GM19099 (cell line): ENCODE data around the gene BBS1.
A peak's percentile ranks its signal among the peaks of the same experiment; 100 is the strongest.

ENCODE experiments used
- POLR2A ChIP-seq: IDR thresholded peaks from 3 replicates; pipeline ENCODE4 v1.6.1; 2011; ENCODE audit warnings: low read depth; ENCODE audit not compliant: insufficient read length; ENCODE audit errors: extremely low read depth

The BBS1 gene

DNA sequence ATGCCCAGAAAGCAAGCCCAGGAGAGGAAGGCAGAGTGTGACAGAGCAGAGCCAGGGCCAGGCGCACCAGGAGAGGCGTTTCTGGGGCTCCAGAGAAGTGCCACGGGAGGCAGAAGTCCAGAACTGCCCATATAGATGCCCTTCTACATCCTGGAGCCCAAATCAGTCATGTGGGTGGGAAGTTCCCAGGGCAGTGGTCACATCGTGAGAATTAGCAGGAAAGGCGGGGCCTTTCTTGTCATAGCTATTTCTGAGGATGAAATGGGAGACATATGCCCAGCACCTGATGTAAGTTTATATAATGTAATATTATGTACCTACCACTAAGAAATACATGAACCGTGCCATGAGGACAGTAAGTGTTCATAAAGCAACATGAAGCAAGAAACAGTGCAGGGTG lies 22.3 kb downstream of the BBS1 start:
- TF ChIP-seq POLR2A = no peak

- TF ChIP-seq POLR2A = no peak
These were observed 28.9 kb downstream of the BBS1 start for GRCh38 chr11:66539170-66539869.

- no peak for TF ChIP-seq POLR2A
These were observed 29.4 kb downstream of the BBS1 start for GRCh38 chr11:66539870-66540213.

GRCh38 chr11:66541892-66542291 lies 31.5 kb downstream of the BBS1 start:
- TF ChIP-seq POLR2A = no peak

DNA sequence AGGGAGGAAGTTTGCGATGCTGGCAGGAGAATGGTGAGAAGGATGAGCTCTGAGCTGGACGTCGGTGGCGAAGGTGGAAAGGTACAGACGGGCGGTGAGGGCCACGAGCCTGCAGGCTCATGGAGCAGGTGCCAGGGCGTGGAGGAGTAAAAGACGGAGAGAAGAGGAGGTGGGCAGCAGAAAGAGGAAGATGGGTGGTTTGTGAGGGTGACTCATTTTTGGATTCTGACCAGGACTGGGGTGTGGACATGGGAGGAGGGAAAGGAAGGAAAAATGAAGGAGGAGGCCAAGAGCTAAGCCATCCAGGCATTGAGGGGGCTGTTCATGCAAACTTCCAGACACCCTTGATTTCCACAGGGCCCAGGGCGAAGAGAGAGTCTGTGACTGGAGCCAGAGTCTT lies 31.9 kb downstream of the BBS1 start:
- TF ChIP-seq POLR2A = no peak

DNA sequence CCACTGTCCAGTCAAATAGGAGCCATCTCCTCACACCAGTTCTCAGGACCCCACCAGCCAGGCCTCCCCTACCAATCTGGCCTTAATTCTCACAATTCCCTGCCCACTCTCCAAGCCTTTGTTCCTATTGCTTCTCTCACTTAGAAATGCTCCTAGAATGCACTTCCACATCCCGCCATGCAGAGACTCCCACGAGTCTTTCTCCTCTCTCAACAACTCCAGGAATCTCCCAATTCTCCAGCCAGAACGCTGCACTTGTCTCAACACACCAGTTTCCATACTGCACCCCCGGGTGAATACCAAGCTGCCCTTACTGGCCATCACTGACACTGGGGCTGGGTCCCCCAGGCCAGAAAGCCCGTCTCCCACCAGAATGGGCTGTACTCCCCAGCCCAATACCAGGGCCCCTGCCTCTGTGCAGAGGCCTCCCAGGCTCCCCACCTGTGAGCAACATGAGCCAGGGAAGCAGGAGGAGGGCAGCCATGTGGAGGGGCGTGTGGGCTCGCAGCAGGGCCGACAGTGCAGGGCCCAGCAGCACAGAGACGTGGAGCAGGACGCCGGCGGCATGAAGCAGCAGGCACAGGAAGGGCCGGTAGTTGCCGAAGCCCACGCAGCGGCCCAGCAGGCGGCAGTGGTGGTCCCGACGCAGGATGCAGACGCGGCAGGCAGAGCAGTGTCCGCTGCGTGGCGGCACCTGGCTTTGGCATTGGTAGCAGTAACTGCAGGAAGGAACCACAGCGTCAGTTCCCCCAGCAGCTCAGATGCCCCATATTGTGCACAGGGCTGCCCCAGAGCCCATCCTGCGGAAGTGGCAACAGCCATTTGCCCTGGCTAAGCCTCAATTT lies 33.0 kb downstream of the BBS1 start:
- TF ChIP-seq POLR2A = peak; percentile 25

DNA sequence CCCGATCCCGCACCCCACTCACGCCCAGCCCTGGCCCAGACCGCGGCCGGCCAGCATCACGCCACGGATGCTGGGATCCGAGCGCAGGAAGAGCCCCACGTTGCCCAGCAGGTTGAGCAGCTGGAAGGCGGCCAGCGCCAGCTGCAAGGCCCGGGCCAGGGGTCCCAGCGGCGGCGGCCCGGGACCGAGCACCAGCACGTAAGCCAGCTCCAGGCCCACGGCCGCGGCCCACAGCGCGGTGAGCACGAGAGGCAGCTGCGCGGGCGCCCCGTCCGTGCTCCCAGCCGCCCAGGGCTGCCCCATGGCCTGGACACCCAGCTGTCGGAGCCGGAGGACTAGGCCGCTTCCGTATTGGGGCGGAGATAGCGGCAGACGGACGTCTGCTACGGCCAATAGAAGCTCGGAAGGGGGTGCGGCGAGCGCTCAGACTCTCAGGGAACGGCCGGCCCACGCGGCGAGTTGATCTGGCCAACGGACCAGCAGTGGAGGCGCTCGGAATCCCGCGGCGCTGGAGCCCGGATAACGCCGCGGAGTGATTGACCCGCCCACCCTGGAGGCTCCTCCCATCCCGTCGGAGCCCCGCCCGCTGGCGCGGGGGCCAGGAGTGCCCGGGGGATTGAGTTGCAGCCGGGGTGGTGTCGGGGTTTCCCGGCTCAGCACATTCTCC lies 35.4 kb downstream of the BBS1 start, which contains the start of gene ZDHHC24:
Gene ZDHHC24 (minus strand): TSS at position 348 of the 667 bp plus-strand sequence. CDS start 45 bp downstream, at position 303.
- peak; percentile 76 for TF ChIP-seq POLR2A

- TF ChIP-seq POLR2A = no peak
These were observed 36.0 kb downstream of the BBS1 start, which contains the start of gene ACTN3 for GRCh38 chr11:66546368-66546965. Gene ACTN3 (plus strand): TSS chr11:66546903. CDS start chr11:66546938, 35 bp downstream.

- TF ChIP-seq POLR2A = no peak
These were observed 36.7 kb downstream of the BBS1 start for GRCh38 chr11:66546966-66547661.

DNA sequence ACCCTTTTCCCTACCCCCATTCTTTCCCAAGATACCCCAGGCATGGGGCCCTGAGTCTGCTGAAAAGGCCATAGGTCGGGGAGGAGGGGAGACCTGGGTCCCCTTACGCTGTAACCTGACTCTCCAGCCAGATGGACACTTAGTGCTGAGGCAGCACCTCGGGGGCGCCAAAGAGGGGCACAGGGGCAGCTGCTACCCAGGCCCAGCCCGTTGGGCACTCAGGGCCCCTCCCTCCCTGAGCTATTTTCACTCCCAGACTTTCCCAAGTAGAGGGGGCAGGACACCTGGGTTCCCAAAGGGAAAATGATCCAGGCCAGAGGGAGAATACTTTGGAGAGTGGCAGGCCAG lies 37.2 kb downstream of the BBS1 start:
- no peak for TF ChIP-seq POLR2A

DNA sequence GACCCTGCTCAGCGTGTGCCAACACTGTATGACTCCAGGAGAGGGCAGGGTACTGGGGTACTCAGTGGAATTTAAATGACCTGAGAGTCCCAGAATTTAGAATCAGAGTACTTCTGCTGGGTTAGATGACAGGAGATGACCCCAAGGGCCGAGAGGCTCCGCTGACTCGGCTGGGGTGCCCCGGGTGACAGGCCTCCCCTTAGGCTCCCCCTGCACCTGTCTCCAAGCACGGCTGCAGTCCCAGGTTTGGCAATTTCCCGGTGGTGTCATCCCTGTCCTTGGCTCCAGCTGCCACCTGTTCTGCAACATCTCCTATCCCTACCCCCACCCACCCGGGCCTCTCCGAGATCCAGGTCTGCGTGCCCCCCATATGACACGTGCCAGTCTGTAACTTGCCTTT lies 37.6 kb downstream of the BBS1 start:
- no peak for TF ChIP-seq POLR2A

- TF ChIP-seq POLR2A = no peak
These were observed 38.6 kb downstream of the BBS1 start for GRCh38 chr11:66548774-66549630.

DNA sequence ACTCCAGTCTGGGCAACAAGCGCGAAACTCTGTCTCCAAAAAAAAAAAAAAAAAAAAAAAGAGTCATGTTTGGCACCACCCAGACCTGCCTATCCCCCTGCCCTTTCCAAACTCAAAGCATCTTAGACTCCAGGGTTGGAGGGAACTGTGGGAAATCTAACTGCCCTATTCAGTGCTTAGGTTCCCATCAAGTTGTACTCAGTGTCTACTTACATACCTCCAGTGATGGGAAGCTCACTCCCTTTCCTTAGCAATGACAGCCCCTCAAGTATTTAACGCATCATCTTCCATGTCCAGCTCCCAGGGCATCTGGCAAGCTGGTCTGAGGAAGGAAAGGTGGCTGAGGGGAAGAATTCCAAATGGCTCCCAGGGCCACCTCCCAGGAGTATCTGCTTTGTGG lies 39.3 kb downstream of the BBS1 start:
- no peak for TF ChIP-seq POLR2A

- no peak for TF ChIP-seq POLR2A
These were observed 40.5 kb downstream of the BBS1 start for GRCh38 chr11:66550887-66551286.

DNA sequence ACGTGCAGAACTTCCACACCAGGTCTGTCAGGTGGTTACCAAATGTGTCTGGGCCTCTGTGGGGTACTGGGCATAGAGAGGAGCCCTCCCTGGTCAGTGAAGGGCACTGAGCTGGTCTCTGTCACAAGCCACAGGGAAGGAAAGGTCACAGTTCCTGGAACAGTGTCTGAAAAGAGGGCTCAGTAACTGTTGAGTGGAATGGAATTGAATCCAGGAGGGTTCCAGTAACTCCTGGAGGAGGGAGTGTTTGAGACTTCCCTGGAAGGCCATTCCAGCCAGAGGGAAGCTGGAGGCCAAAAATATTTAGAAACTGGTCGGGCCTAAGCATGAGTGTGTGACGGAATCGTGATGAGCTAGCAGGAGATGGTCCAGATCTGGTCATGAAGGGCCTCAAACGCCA lies 44.2 kb downstream of the BBS1 start:
- no peak for TF ChIP-seq POLR2A

DNA sequence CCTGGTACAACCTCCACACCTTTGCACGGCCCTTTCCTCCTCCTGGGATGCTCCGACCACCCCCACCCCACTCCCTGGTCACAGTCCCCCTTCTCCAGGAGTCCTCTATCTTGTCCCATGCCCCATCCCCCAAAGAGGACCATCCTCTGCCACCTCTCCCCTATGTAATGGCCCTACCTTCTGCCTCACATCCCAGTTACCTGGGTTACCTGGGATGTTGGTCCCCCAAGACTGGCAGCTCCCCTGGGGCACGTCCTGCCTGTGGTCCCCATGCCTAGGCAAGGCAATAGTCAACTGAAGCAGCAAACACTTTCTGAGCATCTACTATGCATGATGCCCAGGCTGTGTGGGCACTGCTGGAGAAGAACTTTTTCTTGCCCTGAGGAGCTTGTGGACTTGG lies 45.0 kb downstream of the BBS1 start:
- TF ChIP-seq POLR2A = no peak
